HepG2 (cell line): ENCODE measurements around the gene ANXA9. TPM values are rescaled to one million over a fixed set of nuclear protein-coding genes. Genes with fewer than 3 reads are reported as not detected.
A peak's percentile ranks its signal among the peaks of the same experiment; 100 is the strongest.

Source experiments
- DBP ChIP-seq: sonication (generic); formaldehyde crosslinking; IDR thresholded peaks from 2 replicates; pipeline ENCODE4 v1.4.0; 2020; ENCODE audit warnings: missing genetic modification reagents; ENCODE audit errors: not compliant biosample characterization
- DNMT1 ChIP-seq: sonication (generic); formaldehyde crosslinking; IDR thresholded peaks from 2 replicates; pipeline ENCODE4 v1.5.1; 2020; ENCODE audit warnings: mild to moderate bottlenecking, missing genetic modification reagents
- DRAP1 ChIP-seq: IDR thresholded peaks from 2 replicates; pipeline ENCODE4 v1.6.1; 2016; ENCODE audit warnings: missing genetic modification reagents, missing compliant biosample characterization
- E2F1 ChIP-seq: sonication (generic); formaldehyde crosslinking; IDR thresholded peaks from 2 replicates; pipeline ENCODE4 v1.5.0; 2020; ENCODE audit warnings: missing genetic modification reagents
- EZH2 ChIP-seq: conservative IDR thresholded peaks from 2 replicates; pipeline ENCODE4 v1.6.1; 2012; ENCODE audit warnings: mild to moderate bottlenecking, low read depth, low read length, moderate library complexity
- HCFC1 ChIP-seq: fragments of 150-350 bp; IDR thresholded peaks from 2 replicates; pipeline ENCODE4 v1.6.1; 2014; ENCODE audit warnings: low read depth, low read length
- JUNB ChIP-seq: sonication (generic); formaldehyde crosslinking; IDR thresholded peaks from 2 replicates; pipeline ENCODE4 v1.8.0; 2022; ENCODE audit warnings: missing genetic modification reagents, mild to moderate bottlenecking, borderline replicate concordance
- LCORL ChIP-seq, 2 experiments: fragments of 450-650 bp in 1 of 2; sonication (generic) in 1 of 2; formaldehyde crosslinking in 1 of 2; IDR thresholded peaks; 2 replicates each; pipeline versions ENCODE4 v1.5.0 to v1.6.1; 2017 to 2020; ENCODE audit warnings: antibody characterized with exemption in 1 of 2, missing genetic modification reagents in 1 of 2
- MTF2 ChIP-seq: sonication (generic); formaldehyde crosslinking; IDR thresholded peaks from 2 replicates; pipeline ENCODE4 v1.5.0; 2020; ENCODE audit warnings: missing genetic modification reagents, borderline replicate concordance
- NFATC3 ChIP-seq: sonication (generic); formaldehyde crosslinking; IDR thresholded peaks from 2 replicates; pipeline ENCODE4 v1.5.1; 2020; ENCODE audit warnings: mild to moderate bottlenecking, missing genetic modification reagents
- PAWR ChIP-seq: sonication (generic); formaldehyde crosslinking; IDR thresholded peaks from 2 replicates; pipeline ENCODE4 v1.4.0; 2020; ENCODE audit warnings: missing genetic modification reagents, mild to moderate bottlenecking, borderline replicate concordance
- PHF5A ChIP-seq: IDR thresholded peaks from one replicate; pipeline ENCODE4 v1.6.1; 2018; ENCODE audit warnings: low read depth, missing genetic modification reagents; ENCODE audit not compliant: unreplicated experiment
- POGK ChIP-seq: sonication (generic); formaldehyde crosslinking; conservative IDR thresholded peaks from 2 replicates; pipeline ENCODE4 v1.8.0; 2022; ENCODE audit warnings: mild to moderate bottlenecking, moderate library complexity, missing genetic modification reagents
- PPARG ChIP-seq: conservative IDR thresholded peaks from 2 replicates; pipeline ENCODE4 v1.6.1; 2016; ENCODE audit warnings: missing biosample characterization, missing genetic modification reagents
- RFX3 ChIP-seq: IDR thresholded peaks from 2 replicates; pipeline ENCODE4 v1.6.1; 2016; ENCODE audit warnings: missing biosample characterization, missing genetic modification reagents
- SCMH1 ChIP-seq: sonication (generic); formaldehyde crosslinking; IDR thresholded peaks from 2 replicates; pipeline ENCODE4 v1.9.0; 2021; ENCODE audit warnings: missing genetic modification reagents, mild to moderate bottlenecking, borderline replicate concordance
- SP5 ChIP-seq: IDR thresholded peaks from 2 replicates; pipeline ENCODE4 v1.6.1; 2016; ENCODE audit warnings: low read depth, borderline replicate concordance
- TMF1 ChIP-seq: sonication (generic); formaldehyde crosslinking; IDR thresholded peaks from 2 replicates; pipeline ENCODE4 v1.8.1; 2022; ENCODE audit warnings: low read depth, missing genetic modification reagents
- ZNF331 ChIP-seq: sonication (generic); formaldehyde crosslinking; IDR thresholded peaks from 2 replicates; pipeline ENCODE4 v1.4.0; 2020; ENCODE audit warnings: missing genetic modification reagents
- ZNF432 ChIP-seq: sonication (generic); formaldehyde crosslinking; IDR thresholded peaks from 2 replicates; pipeline ENCODE4 v1.5.0; 2020; ENCODE audit warnings: missing genetic modification reagents, mild to moderate bottlenecking, borderline replicate concordance
- ZNF549 ChIP-seq: sonication (generic); formaldehyde crosslinking; IDR thresholded peaks from 2 replicates; pipeline ENCODE4 v1.5.0; 2020; ENCODE audit warnings: missing genetic modification reagents
- ZNF749 ChIP-seq: sonication (generic); formaldehyde crosslinking; IDR thresholded peaks from 2 replicates; pipeline ENCODE4 v1.8.0; 2022; ENCODE audit warnings: mild to moderate bottlenecking, missing genetic modification reagents, moderate library complexity, borderline replicate concordance
- ZNF782 ChIP-seq: sonication (generic); formaldehyde crosslinking; IDR thresholded peaks from 2 replicates; pipeline ENCODE4 v1.4.0; 2020; ENCODE audit warnings: missing genetic modification reagents, mild to moderate bottlenecking, borderline replicate concordance
- ZNF784 ChIP-seq: sonication (generic); formaldehyde crosslinking; IDR thresholded peaks from 2 replicates; pipeline ENCODE4 v1.5.1; 2020; ENCODE audit warnings: missing genetic modification reagents, mild to moderate bottlenecking, borderline replicate concordance
- ZNF879 ChIP-seq: sonication (generic); formaldehyde crosslinking; IDR thresholded peaks from 2 replicates; pipeline ENCODE4 v1.8.1; 2023; ENCODE audit warnings: missing genetic modification reagents
- polyA plus RNA-seq, 8 experiments: library from polyadenylated mRNA; depleted of rRNA in 3 of 8; stranded (reverse) in 7 of 8; unstranded in 1 of 8; fragments of >200 nt; fragmentation: Illumina TruSeq in 4 of 8; extraction: Trizol in 4 of 8; gene quantifications; 2 replicates each; pipeline versions ENCODE4 v1.2.1 to v1.2.3, GENCODE V29; 2011 to 2016; ENCODE audit warnings: low read depth in 4 of 8, missing spikeins in 1 of 8, mixed read lengths in 1 of 8; ENCODE audit not compliant: insufficient read depth in 1 of 8
- total RNA-seq, 5 experiments: library from RNA; depleted of rRNA; stranded (reverse); fragments of >200 nt; fragmentation: Illumina TruSeq; extraction: Trizol; gene quantifications; 2 replicates each; pipeline ENCODE4 v1.2.3, GENCODE V29; 2016; ENCODE audit warnings: low read depth in 1 of 5

ANXA9 gene
- total and polyA plus RNA-seq, 2 of the 13 experiments (the other 11 are each of a cell fraction or from before 2014, with no cell fraction given): 13.3 to 23.9 TPM

GRCh38 chr1:150981805-150982712, at the start of gene ANXA9 (continued):
- TF ChIP-seq E2F1 (CRISPR knock-in tag) (no peak), RFX3 (CRISPR knock-in tag) (no peak), SP5 (peak; percentile 65; the same call in 1 of the 2 replicates), PAWR (no peak), TMF1 (no peak), DNMT1 (CRISPR knock-in tag) (no peak), ZNF749 (CRISPR knock-in tag) (no peak), HCFC1 (no peak), ZNF432 (no peak), DBP (CRISPR knock-in tag) (no peak), LCORL (IDR thresholded peaks at IDR 0.05) (no peak), LCORL (CRISPR knock-in tag; IDR thresholded peaks at IDR 0.05) (peak; percentile 42; the same call in 1 of the 2 replicates), EZH2 (no peak), ZNF784 (CRISPR knock-in tag) (peak; percentile 59; the same call in 1 of the 2 replicates), ZNF549 (CRISPR knock-in tag) (no peak), PHF5A (CRISPR knock-in tag) (peak; percentile 89), ZNF331 (peak; percentile 94), SCMH1 (CRISPR knock-in tag) (no peak), POGK (CRISPR knock-in tag) (peak; percentile 71; the same call in 1 of the 2 replicates), ZNF782 (CRISPR knock-in tag) (peak; percentile 30; the same call in 1 of the 2 replicates), PPARG (CRISPR knock-in tag) (peak; percentile 41; the same call in 1 of the 2 replicates), MTF2 (CRISPR knock-in tag) (no peak), JUNB (CRISPR knock-in tag) (no peak), NFATC3 (no peak), DRAP1 (CRISPR knock-in tag) (peak; percentile 77), ZNF879 (CRISPR knock-in tag) (no peak)
